ENCODE results near the gene MMP27.

Gene MMP27

GRCh38 chr11:102703826-102704493, 1.6 kb downstream of the MMP27 start:
- DNase-seq: no peak

GRCh38 chr11:102695201-102695600, 10.4 kb downstream of the MMP27 start:
- no peak for DNase-seq

- no peak for DNase-seq
These were observed 19.8 kb downstream of the MMP27 start for GRCh38 chr11:102685754-102686153.

- DNase-seq: no peak
These were observed 20.2 kb downstream of the MMP27 start for GRCh38 chr11:102685338-102685737.

- no peak for DNase-seq
These were observed 22.3 kb downstream of the MMP27 start for GRCh38 chr11:102683277-102683676.

- DNase-seq: no peak
These were observed 24.6 kb downstream of the MMP27 start for GRCh38 chr11:102680945-102681344.

- DNase-seq: peak; percentile 19
These were observed 27.5 kb downstream of the MMP27 start for GRCh38 chr11:102678022-102678421.

- peak; percentile 40 for DNase-seq
These were observed 29.5 kb downstream of the MMP27 start for GRCh38 chr11:102676084-102676483.

GRCh38 chr11:102669664-102670063, 35.9 kb downstream of the MMP27 start:
- DNase-seq: no peak

- peak; percentile 52 for DNase-seq
These were observed 39.1 kb downstream of the MMP27 start for GRCh38 chr11:102666331-102666957.

GRCh38 chr11:102664001-102664752, 41.4 kb downstream of the MMP27 start:
- DNase-seq: peak; percentile 37

- no peak for DNase-seq
These were observed 43.0 kb downstream of the MMP27 start for GRCh38 chr11:102662607-102663006.

GRCh38 chr11:102661040-102661439, 44.5 kb downstream of the MMP27 start:
- DNase-seq: no peak

- no peak for DNase-seq
These were observed 49.0 kb downstream of the MMP27 start for GRCh38 chr11:102656528-102656927.

- DNase-seq: peak; percentile 7
These were observed 50.0 kb downstream of the MMP27 start for GRCh38 chr11:102655547-102655946.

GRCh38 chr11:102654761-102655160, 50.8 kb downstream of the MMP27 start:
- DNase-seq: no peak

- peak; percentile 1 for DNase-seq
These were observed 51.8 kb downstream of the MMP27 start for GRCh38 chr11:102653744-102654291.

GRCh38 chr11:102647430-102647829, 58.1 kb downstream of the MMP27 start:
- DNase-seq: no peak

GRCh38 chr11:102643941-102644340, 61.6 kb downstream of the MMP27 start:
- no peak for DNase-seq

All from NCI-H82 (cell line).